ENCODE measurements around the gene LRRC8C. TPM values are rescaled to one million over a fixed set of nuclear protein-coding genes. Genes with fewer than 3 reads are reported as not detected.

Gene LRRC8C
- total RNA-seq, 1 experiment from 2014 or later = 8.4 TPM

GRCh38 chr1:89627596-89627962 is 5.3 kb upstream of the LRRC8C start:
- Histone ChIP-seq H3K36me3 (ENCODE audit: control insufficient read depth in 1 of 2, insufficient read depth in 2 of 2, low read length in 2 of 2) (no peaks in the 10 kb centered on the region), H3K4me2 (ENCODE audit: low read length) (no peak overlapping the region), H3K4me1 (ENCODE audit: control insufficient read depth in 1 of 2, insufficient read depth in 2 of 2, low read length in 2 of 2) (peaks cover 5 to 9% of the 10 kb centered on the region in 2 experiments; a peak in 3 of 4 replicates), H3K9me2 (ENCODE audit: insufficient read depth) (no peaks in the 10 kb centered on the region), H3K9ac (ENCODE audit: low read length) (no peak overlapping the region), H3K27ac (ENCODE audit: low read depth, low read length) (no peak overlapping the region), H3K9me3 (ENCODE audit: control insufficient read depth in 1 of 2, insufficient read depth in 1 of 2, low read depth in 1 of 2, low read length in 2 of 2) (no peaks in the 10 kb centered on the region), H2AFZ (ENCODE audit: low read depth, low read length, poor library complexity, severe bottlenecking) (no peak overlapping the region), H3K79me2 (ENCODE audit: insufficient read depth, low read length) (no peaks in the 10 kb centered on the region), H3K27me3 (ENCODE audit: insufficient read depth, low read length) (no peaks in the 10 kb centered on the region), H3K4me3 (replicated peaks in 1 of 2; ENCODE audit: low read depth in 1 of 2, low read length in 2 of 2) (no peak overlapping the region), H4K20me1 (ENCODE audit: insufficient read depth) (peaks cover 3% of the 10 kb centered on the region; the same call in 1 of the 2 replicates)
- BruUV-seq (replicated peaks) = no TSS peak
- CTCF ChIA-PET = no interaction called here
- DNase-seq (ENCODE audit: low read depth, low spot score) = no peak
- TF ChIP-seq POLR2AphosphoS5 (IDR thresholded peaks at IDR 0.05; ENCODE audit: low read depth, low read length) (no peak), POLR2A (IDR thresholded peaks at IDR 0.05; ENCODE audit: borderline replicate concordance, extremely low read depth, insufficient read depth, insufficient read length) (no peak), CTCF (IDR thresholded peaks at IDR 0.05 in 2 of 3, conservative IDR thresholded peaks at IDR 0.05 in 1 of 3; ENCODE audit: borderline replicate concordance in 1 of 3, insufficient read depth in 1 of 3, low read depth in 2 of 3, low read length in 2 of 3) (no peak), EZH2phosphoT487 (IDR thresholded peaks at IDR 0.05; ENCODE audit: borderline replicate concordance) (no peak), RAD21 (IDR thresholded peaks at IDR 0.05; ENCODE audit: low read depth) (no peak), CBX3 (IDR thresholded peaks at IDR 0.05; ENCODE audit: low read depth) (no peak), SIN3A (IDR thresholded peaks at IDR 0.05; ENCODE audit: low read depth) (no peak), ATF3 (IDR thresholded peaks at IDR 0.05) (no peak), FOSL1 (IDR thresholded peaks at IDR 0.05; ENCODE audit: low read depth) (no peak), SP1 (IDR thresholded peaks at IDR 0.05; ENCODE audit: low read depth) (no peak), MAX (IDR thresholded peaks at IDR 0.05) (no peak), REST (IDR thresholded peaks at IDR 0.05; ENCODE audit: low read depth) (no peak), ZBTB33 (IDR thresholded peaks at IDR 0.05; ENCODE audit: extremely low read depth, insufficient replicate concordance, low read length) (no peak), ELF1 (IDR thresholded peaks at IDR 0.05; ENCODE audit: borderline replicate concordance, low read depth) (no peak), CEBPB (IDR thresholded peaks at IDR 0.05; ENCODE audit: low read depth) (no peak), EGR1 (IDR thresholded peaks at IDR 0.05; ENCODE audit: low read depth) (no peak), ZNF274 (IDR thresholded peaks at IDR 0.05; ENCODE audit: low read depth, low read length) (no peak), JUND (IDR thresholded peaks at IDR 0.05) (no peak), SRF (IDR thresholded peaks at IDR 0.05; ENCODE audit: low read depth) (no peak), YY1 (IDR thresholded peaks at IDR 0.05; ENCODE audit: extremely low read depth, insufficient replicate concordance, low read depth, low read length) (no peak)
- intact Hi-C loops (cut with micrococcal nuclease) = loop anchor here (10.0 kb wide), 1 partner anchor 347 kb away; no protein-coding TSS in a partner anchor
- no peak for ATAC-seq
- RAD21 ChIA-PET (ENCODE audit: low non-redundant PET in 1 of 2, low total read pairs in 2 of 2, uncharacterized antibody in 2 of 2, unreplicated experiment in 2 of 2) = no interaction called here
- POLR2A ChIA-PET = no interaction called here

Data from HCT116 (cell line).